Right lobe of liver (tissue), 4 donors: ENCODE data around the gene UBE2J2.

ENCODE experiments used
- POLR2A ChIP-seq: fragments of 450-650 bp; IDR thresholded peaks from one replicate; pipeline ENCODE4 v1.6.1; 2017; ENCODE audit warnings: antibody characterized with exemption, mild to moderate bottlenecking
- TF ChIP-seq, protein P1 (sequence below), 4 donors: fragments of 200-600 bp in 3 of 4; fragments of 450-650 bp in 1 of 4; IDR thresholded peaks; one replicate each; pipeline versions ENCODE4 v1.5.1 to v1.8.0; 2016 to 2022; ENCODE audit warnings: antibody characterized with exemption in 4 of 4, mild to moderate bottlenecking in 2 of 4
- donor health status: DM: no; HTN: no; CAD: no.
- donor health status: DM: no; HTN: no; CAD: no.
- donor health status: DM: no; HTN: yes; CAD: no.

DNA sequence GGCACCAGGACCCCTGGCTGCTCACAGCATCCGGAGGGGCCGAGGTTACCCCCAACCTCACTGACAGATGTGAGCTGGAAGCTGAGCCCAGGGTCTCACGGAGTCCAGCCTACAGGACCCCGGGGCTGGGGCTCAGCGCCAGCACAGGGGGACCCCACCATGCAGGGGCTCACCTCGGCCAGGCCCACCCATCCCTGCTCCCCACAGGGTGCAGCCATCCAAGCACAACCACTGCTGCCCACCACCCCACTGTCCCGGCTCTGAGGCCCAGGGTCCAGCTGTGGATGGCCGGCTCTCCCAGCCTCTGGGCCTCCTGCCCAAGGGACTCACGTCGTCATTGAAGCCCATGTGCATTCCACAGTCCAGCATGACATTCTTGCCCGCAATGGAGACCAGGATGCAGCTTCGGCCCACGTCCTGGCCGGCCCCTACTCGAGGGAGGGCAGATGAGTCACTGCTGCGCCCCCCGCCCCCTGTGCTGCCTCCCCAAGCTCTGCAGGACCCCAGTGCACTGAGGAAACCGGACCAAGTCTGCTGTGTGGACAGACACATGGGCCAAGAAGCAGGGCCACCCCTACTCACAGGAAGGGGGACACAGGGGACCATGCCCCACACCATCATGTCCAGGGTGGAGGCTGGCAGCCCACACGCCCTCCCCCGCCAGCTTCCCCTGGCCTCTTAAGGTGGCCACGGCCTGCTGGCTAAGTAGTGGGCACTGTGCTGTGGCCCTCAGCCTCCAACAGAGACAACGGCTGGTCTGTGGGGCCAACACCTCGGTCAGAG is 47.2 kb upstream of the UBE2J2 start:
- TF ChIP-seq, protein P1, sequence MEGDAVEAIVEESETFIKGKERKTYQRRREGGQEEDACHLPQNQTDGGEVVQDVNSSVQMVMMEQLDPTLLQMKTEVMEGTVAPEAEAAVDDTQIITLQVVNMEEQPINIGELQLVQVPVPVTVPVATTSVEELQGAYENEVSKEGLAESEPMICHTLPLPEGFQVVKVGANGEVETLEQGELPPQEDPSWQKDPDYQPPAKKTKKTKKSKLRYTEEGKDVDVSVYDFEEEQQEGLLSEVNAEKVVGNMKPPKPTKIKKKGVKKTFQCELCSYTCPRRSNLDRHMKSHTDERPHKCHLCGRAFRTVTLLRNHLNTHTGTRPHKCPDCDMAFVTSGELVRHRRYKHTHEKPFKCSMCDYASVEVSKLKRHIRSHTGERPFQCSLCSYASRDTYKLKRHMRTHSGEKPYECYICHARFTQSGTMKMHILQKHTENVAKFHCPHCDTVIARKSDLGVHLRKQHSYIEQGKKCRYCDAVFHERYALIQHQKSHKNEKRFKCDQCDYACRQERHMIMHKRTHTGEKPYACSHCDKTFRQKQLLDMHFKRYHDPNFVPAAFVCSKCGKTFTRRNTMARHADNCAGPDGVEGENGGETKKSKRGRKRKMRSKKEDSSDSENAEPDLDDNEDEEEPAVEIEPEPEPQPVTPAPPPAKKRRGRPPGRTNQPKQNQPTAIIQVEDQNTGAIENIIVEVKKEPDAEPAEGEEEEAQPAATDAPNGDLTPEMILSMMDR (IDR thresholded peaks at IDR 0.05) = no peak
- no peak for TF ChIP-seq POLR2A
